Cardiac septum (tissue), 1 donor: ENCODE measurements around the gene ZNF705A. TPM values are rescaled to one million over a fixed set of nuclear protein-coding genes. Genes with fewer than 3 reads are reported as not detected.

Experiments
- total RNA-seq: library from RNA; stranded (reverse); fragmentation: NEBNext Ultra II Directional; extraction: Animal tissue kit (Norgen Biotek cat#: 25700); gene quantifications from one replicate; pipeline ENCODE4 v1.2.1, GENCODE V29; 2021
- donor health status: DM: no; HTN: no; CAD: no.

The ZNF705A gene
- total RNA-seq, 1 donor from 2014 or later, result not detected

Other genes starting within 250 kb of the ZNF705A start
- 23.5 TPM for gene SLC2A3, start 220.8 kb upstream of the ZNF705A start, total RNA-seq
- 25.1 TPM for gene FOXJ2, start 124.3 kb upstream of the ZNF705A start, total RNA-seq
- gene C3AR1, start 90.7 kb upstream of the ZNF705A start, total RNA-seq, result 4.2 TPM
- gene NECAP1, start 74.7 kb upstream of the ZNF705A start, total RNA-seq, result 19.0 TPM
- 0.35 TPM for gene CLEC4A, start 33.4 kb upstream of the ZNF705A start, total RNA-seq
- not detected for gene FAM90A1, start 70.6 kb downstream of the ZNF705A start, total RNA-seq